Measurements from ENCODE around the gene KRT76.

The KRT76 gene

GRCh38 chr12:52757449-52758176 is 19.5 kb downstream of the KRT76 start:
- H3K9me3 ChIP-seq (ENCODE audit: insufficient read depth, low read length), result no peaks in the 10 kb centered on the region
- H3K9ac ChIP-seq (ENCODE audit: low read length), result no peak overlapping the region
- no peak overlapping the region for H3K4me2 ChIP-seq (ENCODE audit: low read length)
- H3K4me3 ChIP-seq (ENCODE audit: low read length), result no peak overlapping the region
- H3K79me2 ChIP-seq (ENCODE audit: low read length), result no peaks in the 10 kb centered on the region
- H3K27ac ChIP-seq (ENCODE audit: low read length), result no peak overlapping the region
- H3K27me3 ChIP-seq (ENCODE audit: low read depth, low read length), result peaks cover 45% of the 10 kb centered on the region
- H3K4me1 ChIP-seq (ENCODE audit: low read length), result no peaks in the 10 kb centered on the region
- TF ChIP-seq, protein P1, sequence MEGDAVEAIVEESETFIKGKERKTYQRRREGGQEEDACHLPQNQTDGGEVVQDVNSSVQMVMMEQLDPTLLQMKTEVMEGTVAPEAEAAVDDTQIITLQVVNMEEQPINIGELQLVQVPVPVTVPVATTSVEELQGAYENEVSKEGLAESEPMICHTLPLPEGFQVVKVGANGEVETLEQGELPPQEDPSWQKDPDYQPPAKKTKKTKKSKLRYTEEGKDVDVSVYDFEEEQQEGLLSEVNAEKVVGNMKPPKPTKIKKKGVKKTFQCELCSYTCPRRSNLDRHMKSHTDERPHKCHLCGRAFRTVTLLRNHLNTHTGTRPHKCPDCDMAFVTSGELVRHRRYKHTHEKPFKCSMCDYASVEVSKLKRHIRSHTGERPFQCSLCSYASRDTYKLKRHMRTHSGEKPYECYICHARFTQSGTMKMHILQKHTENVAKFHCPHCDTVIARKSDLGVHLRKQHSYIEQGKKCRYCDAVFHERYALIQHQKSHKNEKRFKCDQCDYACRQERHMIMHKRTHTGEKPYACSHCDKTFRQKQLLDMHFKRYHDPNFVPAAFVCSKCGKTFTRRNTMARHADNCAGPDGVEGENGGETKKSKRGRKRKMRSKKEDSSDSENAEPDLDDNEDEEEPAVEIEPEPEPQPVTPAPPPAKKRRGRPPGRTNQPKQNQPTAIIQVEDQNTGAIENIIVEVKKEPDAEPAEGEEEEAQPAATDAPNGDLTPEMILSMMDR (IDR thresholded peaks at IDR 0.05; ENCODE audit: low read depth, low read length), result no peak
- no peak for TF ChIP-seq EZH2phosphoT487 (IDR thresholded peaks at IDR 0.05; ENCODE audit: low read depth)
- H2AFZ ChIP-seq (ENCODE audit: low read depth, low read length), result no peak overlapping the region
- no peaks in the 10 kb centered on the region for H4K20me1 ChIP-seq (ENCODE audit: insufficient read depth, low read length)
- H3K36me3 ChIP-seq (replicated peaks; ENCODE audit: low read depth, low read length), result no peaks in the 10 kb centered on the region

- H3K27me3 ChIP-seq (ENCODE audit: low read depth, low read length), result peaks cover 40% of the 10 kb centered on the region
Measured at GRCh38 chr12:52756281-52756960, 20.7 kb downstream of the KRT76 start.

GRCh38 chr12:52755533-52755932 is 21.6 kb downstream of the KRT76 start:
- Histone ChIP-seq H3K79me2 (ENCODE audit: low read length) (no peaks in the 10 kb centered on the region), H3K4me2 (ENCODE audit: low read length) (no peak overlapping the region), H3K36me3 (replicated peaks; ENCODE audit: low read depth, low read length) (no peaks in the 10 kb centered on the region), H4K20me1 (ENCODE audit: insufficient read depth, low read length) (no peaks in the 10 kb centered on the region), H2AFZ (ENCODE audit: low read depth, low read length) (no peak overlapping the region), H3K9me3 (ENCODE audit: insufficient read depth, low read length) (no peaks in the 10 kb centered on the region), H3K4me3 (ENCODE audit: low read length) (no peak overlapping the region), H3K27me3 (ENCODE audit: low read depth, low read length) (peaks cover 49% of the 10 kb centered on the region), H3K9ac (ENCODE audit: low read length) (no peak overlapping the region), H3K4me1 (ENCODE audit: low read length) (no peaks in the 10 kb centered on the region), H3K27ac (ENCODE audit: low read length) (no peak overlapping the region)
- no peak for TF ChIP-seq EZH2phosphoT487 (IDR thresholded peaks at IDR 0.05; ENCODE audit: low read depth)
- TF ChIP-seq, protein P1 (IDR thresholded peaks at IDR 0.05; ENCODE audit: low read depth, low read length), result no peak

More at GRCh38 chr12:52756281-52756960, 20.7 kb downstream of the KRT76 start:
- Histone ChIP-seq H3K4me2 (ENCODE audit: low read length) (no peak overlapping the region), H3K4me3 (ENCODE audit: low read length) (no peak overlapping the region), H3K9ac (ENCODE audit: low read length) (no peak overlapping the region), H2AFZ (ENCODE audit: low read depth, low read length) (no peak overlapping the region), H3K4me1 (ENCODE audit: low read length) (no peaks in the 10 kb centered on the region), H3K36me3 (replicated peaks; ENCODE audit: low read depth, low read length) (no peaks in the 10 kb centered on the region), H3K27ac (ENCODE audit: low read length) (no peak overlapping the region), H4K20me1 (ENCODE audit: insufficient read depth, low read length) (no peaks in the 10 kb centered on the region), H3K79me2 (ENCODE audit: low read length) (no peaks in the 10 kb centered on the region), H3K9me3 (ENCODE audit: insufficient read depth, low read length) (no peaks in the 10 kb centered on the region)
- TF ChIP-seq, protein P1 (IDR thresholded peaks at IDR 0.05; ENCODE audit: low read depth, low read length), result no peak
- no peak for TF ChIP-seq EZH2phosphoT487 (IDR thresholded peaks at IDR 0.05; ENCODE audit: low read depth)

DNA sequence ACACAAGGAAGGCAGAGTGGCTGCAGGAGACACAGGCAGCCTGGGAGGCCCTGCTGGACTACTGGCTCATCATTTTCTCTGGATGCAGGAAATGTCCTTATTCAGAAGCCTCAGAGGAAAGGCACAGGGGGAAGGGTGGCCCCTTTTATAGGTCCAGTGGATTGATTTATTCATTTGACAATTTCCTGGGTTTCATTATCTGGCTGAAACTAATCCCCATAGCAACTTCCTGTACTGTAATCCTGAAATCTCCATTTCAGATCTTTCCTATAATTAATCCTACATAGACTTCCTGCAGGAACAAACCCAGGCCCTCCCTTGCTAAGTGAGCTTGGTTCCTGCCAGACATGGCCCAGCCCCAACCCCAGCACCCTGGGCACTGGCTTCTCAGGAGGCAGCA is 23.0 kb downstream of the KRT76 start:
- Histone ChIP-seq H2AFZ (ENCODE audit: low read depth, low read length) (no peak overlapping the region), H3K4me3 (ENCODE audit: low read length) (no peak overlapping the region), H3K79me2 (ENCODE audit: low read length) (no peaks in the 10 kb centered on the region), H4K20me1 (ENCODE audit: insufficient read depth, low read length) (no peaks in the 10 kb centered on the region), H3K36me3 (replicated peaks; ENCODE audit: low read depth, low read length) (no peaks in the 10 kb centered on the region), H3K27me3 (ENCODE audit: low read depth, low read length) (peaks cover 45% of the 10 kb centered on the region), H3K9me3 (ENCODE audit: insufficient read depth, low read length) (no peaks in the 10 kb centered on the region), H3K9ac (ENCODE audit: low read length) (no peak overlapping the region), H3K27ac (ENCODE audit: low read length) (no peak overlapping the region), H3K4me1 (ENCODE audit: low read length) (no peaks in the 10 kb centered on the region), H3K4me2 (ENCODE audit: low read length) (no peak overlapping the region)
- TF ChIP-seq EZH2phosphoT487 (IDR thresholded peaks at IDR 0.05; ENCODE audit: low read depth), result no peak
- TF ChIP-seq, protein P1 (IDR thresholded peaks at IDR 0.05; ENCODE audit: low read depth, low read length), result no peak
